GM18508 (cell line): ENCODE results near the gene BRINP1.

Experiments
- ATAC-seq: cut with Tn5 transposase; IDR thresholded peaks from one replicate; pipeline ENCODE4 v1.9.1; 2021; ENCODE audit warnings: moderate number of reproducible peaks; ENCODE audit not compliant: insufficient read depth, unreplicated experiment

The BRINP1 gene, protein sequence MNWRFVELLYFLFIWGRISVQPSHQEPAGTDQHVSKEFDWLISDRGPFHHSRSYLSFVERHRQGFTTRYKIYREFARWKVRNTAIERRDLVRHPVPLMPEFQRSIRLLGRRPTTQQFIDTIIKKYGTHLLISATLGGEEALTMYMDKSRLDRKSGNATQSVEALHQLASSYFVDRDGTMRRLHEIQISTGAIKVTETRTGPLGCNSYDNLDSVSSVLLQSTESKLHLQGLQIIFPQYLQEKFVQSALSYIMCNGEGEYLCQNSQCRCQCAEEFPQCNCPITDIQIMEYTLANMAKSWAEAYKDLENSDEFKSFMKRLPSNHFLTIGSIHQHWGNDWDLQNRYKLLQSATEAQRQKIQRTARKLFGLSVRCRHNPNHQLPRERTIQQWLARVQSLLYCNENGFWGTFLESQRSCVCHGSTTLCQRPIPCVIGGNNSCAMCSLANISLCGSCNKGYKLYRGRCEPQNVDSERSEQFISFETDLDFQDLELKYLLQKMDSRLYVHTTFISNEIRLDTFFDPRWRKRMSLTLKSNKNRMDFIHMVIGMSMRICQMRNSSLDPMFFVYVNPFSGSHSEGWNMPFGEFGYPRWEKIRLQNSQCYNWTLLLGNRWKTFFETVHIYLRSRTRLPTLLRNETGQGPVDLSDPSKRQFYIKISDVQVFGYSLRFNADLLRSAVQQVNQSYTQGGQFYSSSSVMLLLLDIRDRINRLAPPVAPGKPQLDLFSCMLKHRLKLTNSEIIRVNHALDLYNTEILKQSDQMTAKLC

DNA sequence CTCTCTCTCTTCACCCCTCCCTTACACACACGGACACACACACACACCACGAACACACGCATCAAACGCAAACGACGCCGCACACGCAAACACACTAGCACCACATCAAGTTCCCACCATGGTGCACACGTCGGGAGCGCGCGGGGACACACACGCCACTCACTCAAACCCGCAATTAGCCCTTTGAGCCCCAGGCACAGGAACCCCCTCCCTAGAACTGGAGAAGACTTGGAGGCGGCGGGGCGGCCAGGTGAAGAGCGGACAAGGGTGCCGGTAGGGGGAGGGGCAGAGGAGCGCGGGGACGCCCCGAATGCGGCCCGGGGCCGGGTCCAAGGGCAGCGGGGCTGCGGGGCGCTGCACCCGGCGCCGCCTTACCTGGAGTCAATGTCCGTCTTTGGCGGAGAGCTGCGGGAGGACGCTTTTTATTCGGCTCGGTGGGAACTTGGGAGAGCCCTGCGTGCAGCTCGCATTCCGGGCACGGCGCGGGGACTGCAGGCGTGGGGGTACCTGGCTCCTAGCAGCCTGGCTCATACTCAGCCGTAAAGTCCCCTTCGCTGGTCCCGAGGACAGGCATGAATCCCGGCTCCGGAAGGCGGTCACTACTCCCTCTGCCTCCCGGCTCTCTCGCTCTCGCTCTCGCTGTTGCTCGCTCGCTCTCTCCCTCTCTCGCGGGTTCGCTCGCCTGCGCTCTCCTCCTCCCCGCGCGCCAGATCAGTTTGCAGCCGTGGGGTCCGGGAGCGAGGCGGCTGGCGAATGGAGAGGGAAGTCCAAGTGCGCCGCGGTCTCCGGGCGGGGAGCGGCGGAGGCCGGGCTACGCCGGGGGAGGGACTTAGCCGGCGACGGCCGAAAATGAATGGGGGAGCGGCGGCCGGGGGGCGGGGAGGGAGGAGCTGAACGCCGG, at the start of gene BRINP1:
Gene BRINP1, minus strand, starts transcription at position 755 of the 901 bp plus-strand sequence. CDS start 56,080 bp downstream, outside the sequence.
- no peak for ATAC-seq

DNA sequence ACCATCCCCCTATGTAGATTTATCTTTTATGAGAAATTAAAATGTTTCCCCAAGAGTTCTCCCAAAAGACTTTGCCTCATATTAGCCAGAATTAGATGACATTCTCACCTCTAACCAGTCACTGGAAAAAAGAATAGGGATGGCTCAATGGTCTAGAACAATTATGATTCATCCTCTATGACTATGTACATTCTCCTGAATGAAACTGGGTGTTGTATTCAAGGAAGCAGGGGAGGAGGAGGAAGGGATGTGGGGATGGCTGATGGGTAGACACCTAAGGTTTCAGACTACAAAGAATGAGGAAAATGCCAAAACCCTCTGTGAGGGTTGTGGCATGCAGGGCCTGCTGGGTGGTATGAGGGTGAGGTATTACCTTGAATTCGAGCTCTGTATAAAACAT, 49.5 kb upstream of the BRINP1 start:
- ATAC-seq: no peak

DNA sequence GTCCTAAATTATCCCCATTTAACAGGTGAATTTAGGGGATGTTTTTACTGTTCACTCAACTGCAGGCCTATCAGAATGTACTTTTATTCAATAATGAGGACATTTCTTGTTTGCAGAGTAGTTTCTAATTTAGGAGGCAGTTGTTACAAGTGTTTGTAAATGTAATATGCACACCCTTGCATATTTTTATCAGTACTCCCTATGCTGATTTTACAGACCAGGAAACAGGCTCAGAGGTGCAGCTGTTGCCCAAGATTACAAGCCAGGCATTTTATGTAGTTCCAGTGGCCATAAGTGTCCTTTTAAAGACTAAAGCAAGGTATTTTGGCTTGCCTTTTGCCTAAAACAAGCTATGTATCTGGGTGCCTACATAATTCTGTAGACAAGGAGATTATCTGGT, 47.6 kb upstream of the BRINP1 start:
- no peak for ATAC-seq

DNA sequence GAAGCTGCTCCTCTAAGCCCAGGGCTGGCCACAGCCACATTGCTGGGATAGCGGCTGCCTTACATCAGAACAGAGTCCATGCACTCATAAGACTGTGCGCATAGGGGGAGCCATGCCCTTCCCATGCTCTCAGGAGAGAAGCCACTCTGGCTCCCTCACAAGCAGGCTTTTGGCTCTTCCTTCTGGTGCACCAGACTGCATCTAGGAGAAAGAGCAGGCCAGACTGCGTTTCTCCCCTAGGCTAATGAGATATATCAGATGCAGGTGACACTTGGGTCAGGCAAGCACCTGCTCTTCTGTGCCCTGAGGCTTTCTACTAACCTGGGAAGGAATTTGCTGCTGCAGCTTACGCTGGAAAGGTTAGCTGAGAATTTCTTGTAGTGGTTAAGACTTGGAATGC, 43.2 kb upstream of the BRINP1 start:
- no peak for ATAC-seq

DNA sequence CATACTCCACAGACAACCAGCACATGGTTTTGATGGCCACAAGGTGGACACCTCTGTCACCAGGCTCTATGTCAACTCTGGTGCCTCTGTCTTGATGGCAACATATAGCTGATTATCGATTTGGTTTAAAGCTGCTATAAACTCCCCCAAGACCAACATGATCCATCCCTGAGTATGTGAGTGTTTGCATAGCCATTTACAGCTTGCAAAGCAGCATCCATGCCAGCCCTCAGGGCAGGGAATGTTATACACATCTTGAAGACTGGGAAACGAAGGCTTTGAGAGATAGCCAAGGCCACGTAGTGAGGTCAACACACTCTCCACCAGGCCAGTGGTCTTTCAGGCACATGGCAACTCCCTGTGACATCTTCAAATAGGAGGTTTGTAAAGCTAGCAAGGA, 40.3 kb upstream of the BRINP1 start:
- no peak for ATAC-seq

DNA sequence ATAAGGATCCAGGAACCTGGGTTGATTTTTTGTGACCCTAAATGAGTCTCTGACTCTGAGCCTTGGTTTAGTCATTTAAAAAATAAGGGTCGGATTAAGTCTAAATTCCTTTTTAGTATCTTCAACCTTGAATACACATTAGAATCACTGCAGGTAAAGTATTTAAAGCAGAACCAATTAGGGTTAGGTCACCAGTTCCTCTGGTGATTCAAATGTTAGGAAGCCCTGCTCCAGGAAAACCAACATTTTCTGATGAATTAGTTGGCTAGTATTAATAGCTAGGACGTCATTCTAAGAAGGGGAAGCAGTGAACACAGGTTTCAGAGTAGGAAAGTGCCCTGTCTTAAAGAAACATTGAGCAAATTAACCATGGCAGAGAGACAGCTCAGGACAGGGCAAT, 31.4 kb upstream of the BRINP1 start:
- ATAC-seq: no peak

DNA sequence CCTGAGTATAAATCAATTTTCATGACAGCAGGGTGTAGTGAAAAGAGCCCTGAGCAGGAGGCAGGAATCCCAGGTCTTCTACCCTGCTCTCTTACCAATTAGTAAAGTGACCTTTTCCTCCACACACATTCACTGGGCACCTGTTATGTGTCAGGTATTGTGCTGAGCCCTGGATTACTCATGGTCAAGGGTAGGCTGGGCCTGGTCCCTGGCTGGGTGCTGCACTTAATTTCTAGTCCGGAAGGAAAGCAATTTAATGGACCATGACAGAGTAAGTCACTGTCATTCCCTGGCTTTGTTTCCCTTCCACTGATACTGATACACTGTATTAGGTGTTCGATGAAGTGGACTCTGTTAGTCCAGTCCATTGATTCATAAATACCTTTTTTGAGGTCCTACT, 29.1 kb upstream of the BRINP1 start:
- no peak for ATAC-seq

DNA sequence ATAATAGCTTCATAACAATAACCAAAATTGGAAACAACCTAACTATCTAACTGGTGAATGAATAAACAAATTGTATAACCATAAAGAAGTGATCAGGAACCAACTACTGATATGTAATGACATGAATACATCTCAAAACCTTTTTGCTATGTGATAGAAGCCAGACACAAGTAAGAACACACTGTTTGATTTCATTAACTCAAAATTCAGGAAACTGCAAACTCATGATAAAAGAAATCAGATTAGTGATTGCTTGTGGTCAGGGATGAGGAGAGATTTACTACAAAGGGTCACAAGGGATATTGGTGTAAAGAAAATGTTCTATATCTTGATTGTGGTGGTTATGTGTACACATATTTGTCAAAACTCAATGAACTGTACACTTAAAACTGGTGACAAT, 22.6 kb upstream of the BRINP1 start:
- ATAC-seq: no peak

DNA sequence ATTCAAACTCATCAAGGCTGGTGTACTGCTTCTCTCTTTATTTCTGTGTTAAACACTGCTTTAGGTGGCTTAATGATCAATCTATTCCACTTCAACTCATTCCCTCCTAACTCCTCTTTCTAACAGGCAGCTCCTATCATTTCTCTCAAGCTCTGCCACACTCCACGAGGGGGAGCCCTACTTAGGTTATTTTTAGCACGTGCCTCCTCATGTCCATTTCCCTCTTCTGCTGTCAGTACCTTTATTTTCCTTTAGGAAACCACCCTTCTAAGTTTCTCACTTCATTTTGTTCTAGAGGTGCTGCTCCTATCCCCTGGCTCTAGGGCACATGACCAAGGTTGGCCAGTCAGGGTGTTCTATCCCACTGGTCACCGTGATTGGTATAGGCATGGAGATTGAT, 6.7 kb upstream of the BRINP1 start:
- ATAC-seq: no peak

DNA sequence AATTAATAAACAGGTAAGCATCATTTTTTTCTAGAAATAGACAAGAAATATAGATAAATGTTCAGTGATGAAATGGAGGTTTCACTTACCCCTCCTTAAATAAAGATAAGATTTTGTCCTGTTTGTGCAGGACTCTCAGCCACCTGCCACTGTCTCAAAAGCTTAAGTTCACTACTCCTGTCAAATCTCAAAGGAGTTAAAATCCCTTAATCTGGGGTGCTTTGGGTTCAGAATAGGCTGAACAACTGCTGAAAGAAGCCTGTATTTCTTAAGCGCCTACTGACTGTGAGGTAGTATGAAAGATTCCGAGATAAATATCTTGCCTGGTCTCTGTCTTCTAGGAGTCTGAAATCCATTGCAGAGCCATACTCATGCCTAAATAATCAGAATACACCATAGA, 3.7 kb upstream of the BRINP1 start:
- no peak for ATAC-seq

DNA sequence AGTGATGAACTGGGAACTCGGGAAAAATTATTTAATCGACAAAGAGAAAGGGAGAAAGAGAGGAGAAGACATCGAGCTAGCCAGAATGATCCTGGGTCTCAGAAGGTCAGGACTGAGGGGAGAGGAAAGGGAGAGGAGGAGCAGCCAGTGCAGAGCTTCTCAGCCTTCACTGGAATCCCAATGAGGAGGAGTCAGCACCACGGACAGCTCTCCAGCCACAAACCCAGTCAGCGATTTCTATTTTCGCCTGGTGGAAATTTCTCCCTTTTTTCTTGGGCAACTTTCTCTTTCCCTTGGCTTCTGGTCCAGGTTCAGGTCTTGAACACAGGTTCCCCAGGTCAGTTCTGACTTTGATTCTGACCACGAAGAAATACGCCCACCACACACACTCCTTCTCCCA, 1.6 kb upstream of the BRINP1 start:
- ATAC-seq: no peak

DNA sequence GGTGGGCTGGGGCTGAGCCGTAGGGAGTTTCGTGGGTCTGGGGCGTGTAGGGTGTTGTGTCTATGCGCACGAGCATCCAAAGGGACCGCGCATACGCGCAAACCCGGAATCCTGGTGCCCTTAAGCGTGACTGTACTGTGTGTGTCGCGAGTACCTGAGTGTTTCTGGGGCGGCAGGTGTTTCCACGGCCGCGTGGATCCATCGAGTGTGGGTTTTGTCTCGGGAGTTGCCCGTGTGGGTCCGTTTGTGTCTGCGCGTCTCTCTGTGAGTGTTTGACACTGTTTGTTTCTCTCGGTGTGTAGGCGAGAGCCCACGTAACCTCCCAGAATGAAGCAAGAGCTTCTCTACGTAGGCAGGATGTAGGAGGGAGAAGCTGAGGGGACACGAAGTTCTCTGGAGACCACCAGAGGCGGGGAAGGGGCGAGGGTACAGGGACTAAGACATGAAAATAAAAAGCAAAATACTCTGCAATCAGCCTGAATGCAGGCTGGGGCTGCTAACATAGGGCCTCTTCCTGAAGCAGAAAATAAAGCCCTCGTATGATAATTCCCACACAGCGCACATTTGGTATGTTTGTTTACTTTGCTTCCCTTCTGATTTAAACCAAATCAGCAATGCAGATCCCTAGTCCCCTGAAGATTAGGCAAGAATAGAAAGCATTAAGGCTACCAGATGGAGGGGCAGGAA, 588 bp upstream of the BRINP1 start:
- ATAC-seq: no peak

DNA sequence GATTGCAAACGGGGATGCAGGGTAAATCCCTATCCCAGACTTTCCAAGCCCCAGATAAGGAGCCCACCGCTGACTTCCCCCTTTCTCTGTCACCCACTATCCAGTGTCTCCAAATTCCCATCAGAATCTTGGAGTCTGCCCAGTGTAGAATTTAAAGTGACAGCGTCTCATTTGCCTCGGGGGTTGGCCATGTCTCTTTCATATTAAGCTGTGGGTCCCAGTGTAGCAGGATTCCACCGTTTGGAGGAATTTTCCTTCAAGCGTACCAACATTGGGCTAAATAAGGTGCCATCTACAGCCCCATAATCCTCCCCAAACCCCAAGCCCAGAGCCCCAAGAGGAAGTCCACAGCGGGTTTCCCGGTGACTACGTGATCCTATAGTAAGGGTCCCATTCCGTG, 1.1 kb downstream of the BRINP1 start:
- ATAC-seq: no peak

DNA sequence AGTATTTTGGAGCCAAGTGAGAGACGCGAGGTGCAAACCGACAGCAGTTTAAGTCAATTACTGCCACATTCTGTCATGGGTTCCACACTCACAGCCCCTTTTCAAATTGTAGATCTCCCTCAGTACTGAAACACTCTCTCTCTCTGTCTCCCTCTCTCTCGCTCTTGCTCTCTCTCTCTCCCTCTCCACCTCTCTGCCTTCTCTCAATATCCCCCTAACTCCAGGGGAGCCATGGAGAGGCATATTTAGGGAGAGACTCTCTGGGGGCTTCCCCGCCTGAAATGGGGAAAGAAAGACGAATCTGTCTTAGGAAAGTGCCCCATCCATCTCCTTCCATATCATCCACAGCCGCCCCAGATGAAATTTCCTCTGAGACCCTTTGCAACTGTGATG, 1.6 kb downstream of the BRINP1 start:
- no peak for ATAC-seq

DNA sequence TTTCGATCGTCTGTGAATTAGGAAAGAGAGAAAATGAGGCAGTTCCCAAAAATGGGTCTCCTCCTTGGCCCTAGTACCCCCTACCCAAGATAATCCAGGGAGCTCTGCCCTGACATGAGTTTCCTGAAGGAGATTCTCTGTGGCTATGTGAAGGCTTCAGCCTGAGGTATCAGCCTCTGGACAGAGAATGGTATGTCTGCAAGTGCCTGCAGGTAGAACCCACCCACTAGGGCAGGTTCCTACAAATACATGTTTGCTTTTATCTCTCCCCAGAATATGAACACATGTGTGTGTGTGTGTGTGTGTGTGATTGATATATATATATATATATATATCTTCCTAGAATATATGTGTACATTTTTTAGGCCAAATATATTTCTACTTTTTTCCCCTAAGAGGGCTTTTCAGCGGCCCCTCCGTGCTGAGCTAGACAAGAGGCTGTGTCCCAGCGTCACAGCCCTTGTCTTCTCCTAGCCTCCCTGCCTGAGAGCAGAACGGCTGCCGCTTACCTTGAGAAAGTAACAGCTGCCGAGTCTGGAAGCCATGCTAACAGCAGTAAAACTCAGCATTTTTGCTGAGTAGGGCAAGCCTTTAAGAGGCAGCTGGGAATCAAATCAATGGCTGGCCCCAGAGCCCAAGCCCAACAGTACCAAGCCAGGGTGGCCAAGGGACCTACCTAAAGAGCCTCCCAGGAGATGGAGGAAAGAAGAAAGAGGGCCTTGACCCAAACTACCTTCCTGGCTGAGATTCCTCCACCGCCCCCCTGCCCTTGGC, 2.1 kb downstream of the BRINP1 start:
- ATAC-seq: no peak

DNA sequence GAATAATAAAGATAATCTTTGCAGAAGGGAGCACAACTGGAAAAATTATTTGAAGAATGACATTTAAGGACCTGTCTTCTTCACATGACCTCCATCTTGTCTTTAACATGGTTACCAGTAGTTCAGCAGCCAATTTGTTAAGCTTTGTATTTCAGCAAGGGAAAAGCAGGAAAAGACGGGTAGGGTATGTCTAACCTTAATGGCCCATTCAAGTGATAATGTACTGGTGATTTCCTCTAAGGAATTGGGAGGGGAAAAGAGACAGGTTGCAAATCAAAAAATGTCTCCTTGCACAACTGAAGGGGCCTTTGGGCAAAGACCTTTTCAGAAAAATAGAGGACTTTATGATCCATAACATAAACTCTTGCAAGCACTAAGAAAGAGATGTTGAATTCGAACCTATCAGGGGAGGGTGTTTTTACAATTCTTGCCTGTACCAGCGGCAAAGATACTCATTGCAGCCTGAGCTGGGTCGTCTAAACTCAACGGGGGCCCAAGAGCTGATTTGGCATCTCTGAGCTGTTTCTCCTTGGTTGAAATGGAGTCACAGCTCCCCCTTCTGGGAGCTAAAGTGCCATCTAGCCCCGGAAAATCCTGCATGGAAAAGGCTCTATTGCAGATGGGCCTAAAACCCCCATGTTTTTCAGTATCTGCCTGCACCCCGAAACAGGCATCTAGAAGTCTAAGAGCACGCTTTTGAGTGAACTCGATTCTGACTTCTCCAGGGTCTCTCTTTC, 3.8 kb downstream of the BRINP1 start:
- no peak for ATAC-seq

DNA sequence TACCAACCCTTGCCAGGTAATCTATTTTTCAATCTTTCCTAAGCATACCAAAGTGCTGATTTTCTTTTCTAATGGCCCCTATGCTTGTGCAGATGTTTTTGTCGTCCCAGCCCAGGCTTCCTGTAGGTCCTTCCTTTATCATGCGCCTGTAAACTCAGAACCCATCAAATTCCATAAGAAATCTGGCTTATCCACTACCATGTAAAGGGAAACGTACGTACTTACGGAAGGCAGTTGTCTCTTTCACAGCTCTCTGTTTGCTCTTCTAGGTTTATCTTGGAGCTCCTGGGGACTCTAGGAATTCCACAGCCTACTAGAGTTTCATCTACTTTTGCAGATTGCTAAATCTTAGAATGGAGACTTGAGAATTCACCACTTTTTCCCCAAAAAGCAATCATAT, 9.0 kb downstream of the BRINP1 start:
- no peak for ATAC-seq

DNA sequence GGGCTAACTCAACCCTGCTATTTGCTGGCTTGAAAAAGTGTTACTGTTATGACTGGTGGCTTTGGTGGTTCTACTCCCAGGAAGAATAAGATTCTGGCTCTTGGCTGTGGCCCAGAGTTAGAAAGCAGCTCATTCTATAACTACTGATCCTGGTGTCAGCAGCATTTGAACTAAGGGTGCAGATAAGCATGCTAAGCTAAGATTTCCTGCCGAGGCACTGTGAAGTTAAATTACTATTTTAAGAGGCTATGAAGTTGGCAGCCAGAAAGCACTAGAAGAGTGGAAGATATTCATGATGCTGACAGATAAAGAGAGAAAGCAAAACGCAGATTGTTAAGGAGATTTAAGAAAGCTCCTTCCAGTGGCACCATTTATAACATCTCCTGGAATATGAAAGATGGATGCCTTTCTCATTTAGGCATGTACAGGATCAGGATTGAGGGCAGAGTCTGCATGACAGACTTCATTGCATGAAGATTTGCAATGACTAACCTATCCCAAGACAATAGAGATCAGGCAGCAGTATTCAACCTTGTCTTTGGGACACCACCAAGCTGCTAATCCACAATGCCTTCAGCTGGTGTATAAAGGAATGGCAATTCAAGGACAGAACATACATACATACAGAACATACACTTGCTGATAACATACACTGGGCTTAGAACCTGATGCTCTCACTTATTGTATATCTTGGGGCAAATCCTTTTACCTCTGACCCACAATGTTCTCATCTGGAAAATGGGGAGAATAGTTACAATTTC, 11.7 kb downstream of the BRINP1 start:
- ATAC-seq: no peak
